Measurements from ENCODE around the gene OBSL1.

Gene OBSL1

DNA sequence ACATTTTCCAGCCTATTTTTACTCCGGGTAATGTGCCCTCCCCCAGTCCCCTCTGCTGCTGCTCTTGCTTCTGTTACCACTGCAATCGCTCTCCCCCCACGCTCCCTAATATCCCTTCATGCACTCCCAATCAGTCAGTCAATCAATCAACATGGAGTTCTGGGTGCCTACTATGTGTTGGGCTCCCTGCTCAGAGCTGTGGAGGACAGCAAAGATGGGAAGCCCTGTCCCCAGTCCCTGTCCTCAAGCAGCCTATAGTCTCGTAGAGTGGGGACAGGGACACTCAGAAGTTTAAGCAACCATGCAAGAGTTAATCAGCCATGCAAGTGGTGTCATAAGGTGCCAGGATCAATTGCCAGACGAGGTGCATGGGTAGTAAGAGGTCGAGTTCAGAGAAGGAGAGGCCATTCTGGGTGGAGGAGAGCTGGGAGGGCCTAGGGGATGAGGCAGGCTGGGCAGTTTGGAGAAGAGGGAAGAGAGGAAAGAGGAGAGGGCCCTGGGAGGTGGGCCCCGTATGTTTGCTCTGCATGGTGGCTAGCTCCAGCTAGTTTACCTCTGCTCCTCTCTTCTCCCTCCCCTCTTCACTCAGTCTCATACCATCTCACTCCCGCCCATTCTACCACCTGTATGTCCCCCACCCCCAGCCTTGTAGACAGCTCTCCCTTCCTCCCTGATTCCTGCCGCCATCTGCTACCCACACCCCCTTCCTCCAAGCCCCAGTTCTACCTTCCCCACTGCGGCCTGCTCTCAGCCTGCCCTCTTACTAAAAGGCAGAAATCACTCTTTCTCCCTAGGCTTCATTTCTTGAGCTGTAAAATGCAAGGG, 53.2 kb downstream of the OBSL1 start:
- no peak overlapping the region for H3K27ac ChIP-seq
- no peak for DNase-seq (ENCODE audit: low read depth, low spot score)

DNA sequence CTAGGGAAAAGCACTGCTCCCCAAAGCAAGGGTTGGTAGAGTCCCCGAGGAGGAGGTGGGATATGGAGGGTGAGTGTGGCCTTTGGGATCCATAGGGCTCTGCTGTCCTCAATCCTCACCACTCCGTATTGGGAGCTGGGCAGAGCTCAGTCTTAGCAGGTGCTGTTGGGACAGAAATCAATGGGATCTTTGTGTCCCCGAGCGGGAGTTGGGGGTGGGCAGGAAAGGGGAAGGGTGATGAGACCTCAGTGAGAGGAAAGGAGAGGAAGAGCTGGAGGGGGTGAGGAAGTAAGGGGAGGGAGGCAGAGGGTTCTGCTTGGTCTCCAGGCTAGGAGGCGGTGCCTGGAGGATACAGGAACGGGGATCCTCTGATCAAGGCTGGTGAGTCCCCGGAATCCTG, 54.5 kb downstream of the OBSL1 start:
- H3K27ac ChIP-seq = no peak overlapping the region
- no peak for DNase-seq (ENCODE audit: low read depth, low spot score)

DNA sequence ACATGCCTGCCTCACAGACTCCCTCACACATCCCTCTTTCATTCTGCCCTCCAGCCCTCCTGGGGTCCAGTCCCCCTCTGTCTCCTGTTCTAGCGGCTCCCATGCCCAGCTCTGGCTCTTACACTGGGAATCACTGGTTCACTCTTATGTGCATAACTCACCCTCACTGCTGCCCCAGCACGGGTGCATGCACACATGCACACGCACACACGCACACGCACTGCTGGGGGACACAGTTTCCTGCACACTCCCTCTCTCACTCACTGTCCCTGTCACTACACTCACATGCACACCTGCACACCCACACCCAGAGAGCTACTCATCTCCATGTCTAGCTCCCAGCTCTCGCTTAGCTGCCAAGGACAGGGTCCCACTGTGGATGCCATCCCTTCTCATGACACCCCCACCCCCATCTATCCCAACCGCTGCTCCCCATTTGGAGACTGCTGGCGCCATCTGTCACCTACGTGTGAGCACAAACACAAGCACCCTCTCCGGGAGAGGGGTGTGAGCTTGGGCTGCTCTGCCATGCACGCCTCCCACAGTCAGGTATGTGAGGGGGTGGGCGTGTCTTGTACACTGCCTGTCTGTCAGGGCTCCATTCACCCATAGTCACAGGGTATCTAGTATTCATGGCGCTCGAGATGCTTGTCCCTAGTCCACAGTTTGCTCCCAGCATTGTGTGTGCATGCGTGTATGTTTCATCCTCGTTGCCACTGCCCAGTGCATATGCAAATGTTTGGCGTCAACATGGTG, 55.3 kb downstream of the OBSL1 start:
- H3K27ac ChIP-seq = no peak overlapping the region
- DNase-seq (ENCODE audit: low read depth, low spot score) = no peak

DNA sequence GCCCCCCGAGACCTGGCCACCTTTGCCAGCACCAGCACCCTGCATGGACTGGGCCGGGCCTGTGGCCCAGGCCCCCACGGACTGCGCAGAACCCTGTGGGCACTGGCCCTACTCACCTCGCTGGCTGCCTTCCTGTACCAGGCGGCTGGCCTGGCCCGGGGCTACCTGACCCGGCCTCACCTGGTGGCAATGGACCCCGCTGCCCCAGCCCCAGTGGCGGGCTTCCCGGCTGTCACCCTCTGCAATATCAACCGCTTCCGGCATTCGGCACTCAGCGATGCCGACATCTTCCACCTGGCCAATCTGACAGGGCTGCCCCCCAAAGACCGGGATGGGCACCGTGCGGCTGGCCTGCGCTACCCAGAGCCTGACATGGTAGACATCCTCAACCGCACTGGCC, 56.5 kb downstream of the OBSL1 start:
- no peak for DNase-seq (ENCODE audit: low read depth, low spot score)
- H3K27ac ChIP-seq = no peak overlapping the region

DNA sequence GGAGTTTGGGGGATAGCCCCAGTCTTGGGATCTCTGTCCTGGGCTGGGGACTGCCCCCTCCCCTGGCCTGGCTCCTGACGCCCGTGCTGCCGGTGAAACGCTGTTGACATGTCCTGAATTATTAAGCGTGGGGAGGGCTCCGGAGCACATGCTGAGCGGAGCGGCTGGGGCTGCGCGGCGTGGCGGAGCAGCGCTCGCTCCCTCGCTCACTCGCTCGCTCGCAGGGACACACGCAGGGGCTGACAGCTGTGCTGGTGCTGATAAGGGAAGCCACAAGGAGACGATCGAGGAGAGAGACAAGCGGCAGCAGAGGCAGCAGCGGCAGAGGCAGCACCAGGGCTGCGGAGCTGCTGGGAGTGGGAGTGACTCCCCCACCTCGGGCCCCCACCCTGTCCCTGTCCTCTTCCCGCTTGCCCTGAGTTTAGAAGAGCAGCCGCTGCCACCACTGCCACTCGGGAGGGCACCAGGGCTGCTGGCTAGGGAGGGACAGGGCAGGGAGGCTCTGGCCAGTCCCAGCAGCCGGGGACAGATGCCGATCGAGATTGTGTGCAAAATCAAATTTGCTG, 57.1 kb downstream of the OBSL1 start, which contains the start of gene ASIC4:
Gene ASIC4, plus strand, starts transcription at position 287 of the 566 bp plus-strand sequence. Its CDS starts 243 bp downstream, at position 530.
- H3K27ac ChIP-seq = no peak within 1 kb of the TSS
- no peak for DNase-seq (ENCODE audit: low read depth, low spot score)

DNA sequence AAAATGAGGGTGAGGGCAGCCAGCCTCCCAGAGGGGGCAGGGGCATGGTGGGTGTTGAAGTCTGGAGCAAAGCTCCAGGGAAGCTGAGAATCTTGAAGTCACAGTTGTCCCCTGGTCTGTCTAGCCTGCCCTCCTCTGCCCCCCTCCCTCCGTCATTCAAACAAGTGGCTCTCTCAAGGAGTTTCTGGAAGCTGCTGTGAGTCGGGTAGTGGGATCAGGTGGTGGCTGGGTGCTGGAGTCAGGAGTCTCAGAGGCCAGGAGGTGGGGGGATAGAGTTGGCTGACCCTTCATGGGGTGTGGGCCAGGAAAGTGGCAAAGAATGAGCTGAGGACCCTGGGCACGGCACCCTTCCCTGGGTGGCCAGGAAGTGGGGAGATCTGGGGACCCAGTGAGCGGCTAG, 57.6 kb downstream of the OBSL1 start:
- no peak for DNase-seq (ENCODE audit: low read depth, low spot score)
- H3K27ac ChIP-seq = no peak overlapping the region

DNA sequence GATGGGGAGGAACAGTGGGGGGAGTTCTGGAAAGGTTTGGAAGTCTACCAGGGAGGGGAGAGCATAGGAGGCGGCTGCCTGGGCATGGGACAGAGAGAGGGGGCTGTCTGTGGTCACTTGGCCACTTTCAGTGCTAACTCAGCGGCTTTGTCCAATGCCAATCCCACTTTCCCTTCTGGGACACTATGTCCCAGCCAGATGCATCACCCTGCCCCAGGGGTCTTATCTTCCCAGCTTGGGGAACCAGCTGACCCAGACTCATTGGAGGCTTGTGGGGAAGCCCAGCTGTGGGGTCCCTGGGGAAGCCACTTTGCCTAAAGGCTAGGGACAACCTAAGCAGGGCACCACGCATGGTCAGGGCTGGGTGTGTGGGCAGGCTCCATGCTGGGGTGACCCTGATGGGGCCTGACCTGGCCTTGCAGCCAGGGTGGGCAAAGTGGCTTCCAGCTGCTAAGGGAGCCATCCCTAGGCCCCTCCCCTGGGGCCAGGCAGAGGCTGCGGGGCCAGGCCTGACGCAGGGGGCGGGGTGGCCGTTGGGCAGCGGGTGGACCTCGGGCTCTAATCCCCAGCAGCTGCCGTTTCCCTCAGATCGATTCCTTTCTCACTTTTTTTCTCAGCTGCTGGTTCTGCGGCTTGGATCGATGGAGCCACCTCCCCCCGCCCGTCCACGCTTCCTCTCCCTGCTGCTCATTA, 58.7 kb downstream of the OBSL1 start:
- DNase-seq (ENCODE audit: low read depth, low spot score) = no peak
- no peak overlapping the region for H3K27ac ChIP-seq

DNA sequence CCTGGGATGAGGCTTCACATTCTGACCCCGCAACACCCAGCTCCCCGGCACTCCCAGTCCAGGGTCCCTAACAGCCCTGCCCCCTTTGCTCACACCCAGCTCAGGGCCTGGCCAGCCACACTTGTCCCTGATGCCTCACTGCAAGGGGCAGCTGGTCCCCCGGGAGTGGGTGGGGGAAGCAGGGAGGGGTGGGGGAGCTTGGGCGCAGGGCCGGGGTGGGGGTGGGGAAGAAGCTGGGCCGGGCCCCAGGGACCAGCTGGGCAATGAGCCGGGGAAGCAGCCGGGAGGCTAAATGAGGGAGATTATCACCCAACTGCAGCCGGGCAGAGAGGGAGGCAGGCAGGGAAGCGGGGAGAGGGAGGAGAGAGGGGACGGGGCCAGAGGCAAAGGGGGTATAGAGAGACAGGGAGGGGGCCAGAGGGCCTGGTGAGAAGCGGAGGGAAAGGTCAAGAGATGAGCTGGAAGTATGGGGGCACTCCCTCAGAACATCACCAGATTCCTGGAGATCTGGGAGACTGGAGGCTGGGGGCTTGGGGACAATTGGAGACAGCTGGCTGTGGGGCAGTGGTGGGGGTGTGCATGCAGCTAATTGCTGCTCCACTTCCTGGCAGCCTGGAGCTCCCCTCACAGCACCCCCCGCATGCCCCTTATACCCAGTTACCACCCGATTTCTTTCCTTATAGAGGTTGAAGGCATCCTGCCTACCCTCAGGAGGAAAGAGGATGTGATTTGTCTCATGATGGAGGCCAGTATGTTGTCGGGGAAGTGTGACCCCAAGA, 59.6 kb downstream of the OBSL1 start:
- DNase-seq (ENCODE audit: low read depth, low spot score) = no peak
- H3K27ac ChIP-seq = no peak overlapping the region

DNA sequence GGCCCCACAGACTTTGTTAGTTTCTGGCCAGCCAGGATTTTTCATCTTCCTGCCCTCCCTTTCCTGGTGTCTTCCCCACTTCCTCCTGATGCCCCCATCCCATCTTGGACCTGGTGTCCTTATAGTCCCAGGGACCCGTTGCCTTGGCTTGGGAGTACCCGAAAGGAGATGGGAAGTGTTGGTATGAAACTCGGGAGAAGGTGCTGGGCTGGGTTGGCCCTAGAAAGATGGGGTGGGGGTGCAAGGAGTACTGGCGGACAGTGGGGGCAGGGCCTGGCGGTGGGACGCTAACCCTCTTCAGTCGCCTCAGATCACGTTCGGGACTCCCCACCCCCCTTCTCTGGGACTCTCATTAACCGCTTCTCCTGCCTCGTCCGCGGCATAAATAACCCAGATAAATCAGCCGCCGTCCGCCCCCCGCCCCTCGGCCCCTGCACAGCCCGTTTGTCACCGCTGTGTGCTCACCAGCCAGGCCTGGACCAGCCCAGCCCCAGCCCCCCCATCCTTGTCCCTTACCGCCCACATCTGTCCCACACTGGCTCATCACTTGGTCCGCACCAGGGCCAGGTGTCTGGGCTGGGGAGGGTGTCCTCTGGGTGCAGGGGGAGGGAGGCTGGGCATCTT, 60.7 kb downstream of the OBSL1 start:
- H3K27ac ChIP-seq = no peak overlapping the region
- no peak for DNase-seq (ENCODE audit: low read depth, low spot score)

DNA sequence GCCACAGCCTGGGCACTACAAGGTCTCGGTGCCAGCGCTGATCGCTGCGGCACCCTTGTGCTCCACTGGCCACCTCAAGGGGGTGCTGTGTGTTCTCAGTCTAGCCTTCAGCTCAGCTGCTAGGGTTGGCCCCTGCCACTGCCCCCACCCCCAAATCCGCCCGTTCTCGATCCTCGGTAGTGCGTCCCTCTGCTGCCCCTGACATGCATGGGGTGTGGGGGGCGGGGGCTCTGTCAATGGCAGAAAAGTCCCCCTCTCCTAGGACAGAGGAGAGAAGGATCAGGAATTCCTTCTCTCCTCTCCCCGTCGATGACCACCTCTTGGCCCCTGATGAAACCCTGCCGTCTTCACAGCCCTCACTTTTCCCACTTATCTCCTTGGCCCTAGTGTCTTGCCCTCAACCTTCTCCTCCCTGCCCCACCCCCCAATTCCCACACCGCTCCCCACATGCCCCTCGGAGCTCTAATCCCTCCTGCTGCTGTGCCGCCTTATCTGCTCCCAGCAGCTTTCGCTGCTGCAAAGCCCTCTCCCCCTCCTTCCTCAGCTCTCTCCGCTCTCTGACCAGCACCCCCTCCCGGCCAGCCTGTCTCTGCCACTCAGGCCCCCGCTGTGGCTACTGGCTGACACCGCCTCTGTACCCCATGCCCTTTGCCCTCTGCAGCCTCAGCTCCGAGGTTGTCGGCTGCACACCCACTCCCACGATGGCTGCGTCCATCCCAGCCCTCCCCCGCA, 61.4 kb downstream of the OBSL1 start:
- no peak for DNase-seq (ENCODE audit: low read depth, low spot score)
- H3K27ac ChIP-seq = no peak overlapping the region

DNA sequence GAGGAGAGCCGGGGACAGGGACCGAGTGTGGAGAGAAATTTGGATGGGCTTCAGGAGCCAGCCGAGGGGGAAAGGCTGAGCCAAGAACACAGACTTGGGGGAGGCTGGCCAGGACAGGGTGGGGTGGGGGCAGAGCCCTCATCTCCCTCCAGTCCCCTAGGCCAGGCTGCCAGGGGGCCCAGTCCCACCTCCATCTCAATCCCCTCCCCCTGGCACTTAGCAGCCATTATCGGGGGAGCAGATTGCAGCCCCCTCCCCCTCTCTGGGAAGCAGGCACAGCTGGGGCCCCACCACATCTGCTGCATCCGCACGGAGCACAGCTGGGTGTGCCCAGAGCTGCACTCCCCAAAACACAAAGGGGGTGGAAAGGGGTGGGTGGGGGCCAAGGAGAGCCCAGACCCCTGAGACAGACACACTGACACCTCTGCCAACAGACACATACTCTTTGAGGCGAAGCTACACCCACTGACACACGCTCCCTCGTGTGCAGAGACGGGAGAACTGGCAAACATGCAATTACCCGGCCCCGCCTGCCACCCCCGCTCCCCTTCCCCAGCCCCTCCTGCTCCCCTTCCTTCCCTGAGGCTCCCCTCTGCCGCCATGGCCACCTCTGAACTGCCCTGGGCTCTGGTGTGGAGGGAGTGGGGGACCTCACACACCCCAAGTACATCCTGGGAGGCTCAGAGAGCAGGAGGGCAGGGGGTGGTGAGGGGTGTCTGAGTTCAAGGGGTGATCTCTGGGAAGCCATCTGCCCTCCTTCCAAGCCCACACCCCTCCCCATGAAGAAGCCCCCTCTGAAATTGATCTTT, 62.2 kb downstream of the OBSL1 start:
- no peak overlapping the region for H3K27ac ChIP-seq

DNA sequence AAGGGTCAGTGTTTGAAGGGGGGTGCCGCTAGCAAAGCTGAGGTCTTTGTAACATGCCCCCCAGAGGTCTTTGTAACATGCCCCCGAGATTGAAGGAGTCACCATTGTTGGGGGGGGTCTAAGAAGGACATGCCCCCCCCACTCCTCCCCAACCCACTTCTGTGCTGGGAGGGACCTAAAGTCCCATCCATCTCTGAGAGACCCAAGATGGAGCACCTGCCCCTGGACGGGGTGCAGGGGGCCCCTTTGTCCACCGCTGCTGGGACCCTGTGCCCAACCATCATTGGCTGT, 63.0 kb downstream of the OBSL1 start:
- no peak overlapping the region for H3K27ac ChIP-seq
- no peak for DNase-seq (ENCODE audit: low read depth, low spot score)

More for the DNA sequence above, 62.2 kb downstream of the OBSL1 start:
- DNase-seq (ENCODE audit: low read depth, low spot score) = no peak

DNA sequence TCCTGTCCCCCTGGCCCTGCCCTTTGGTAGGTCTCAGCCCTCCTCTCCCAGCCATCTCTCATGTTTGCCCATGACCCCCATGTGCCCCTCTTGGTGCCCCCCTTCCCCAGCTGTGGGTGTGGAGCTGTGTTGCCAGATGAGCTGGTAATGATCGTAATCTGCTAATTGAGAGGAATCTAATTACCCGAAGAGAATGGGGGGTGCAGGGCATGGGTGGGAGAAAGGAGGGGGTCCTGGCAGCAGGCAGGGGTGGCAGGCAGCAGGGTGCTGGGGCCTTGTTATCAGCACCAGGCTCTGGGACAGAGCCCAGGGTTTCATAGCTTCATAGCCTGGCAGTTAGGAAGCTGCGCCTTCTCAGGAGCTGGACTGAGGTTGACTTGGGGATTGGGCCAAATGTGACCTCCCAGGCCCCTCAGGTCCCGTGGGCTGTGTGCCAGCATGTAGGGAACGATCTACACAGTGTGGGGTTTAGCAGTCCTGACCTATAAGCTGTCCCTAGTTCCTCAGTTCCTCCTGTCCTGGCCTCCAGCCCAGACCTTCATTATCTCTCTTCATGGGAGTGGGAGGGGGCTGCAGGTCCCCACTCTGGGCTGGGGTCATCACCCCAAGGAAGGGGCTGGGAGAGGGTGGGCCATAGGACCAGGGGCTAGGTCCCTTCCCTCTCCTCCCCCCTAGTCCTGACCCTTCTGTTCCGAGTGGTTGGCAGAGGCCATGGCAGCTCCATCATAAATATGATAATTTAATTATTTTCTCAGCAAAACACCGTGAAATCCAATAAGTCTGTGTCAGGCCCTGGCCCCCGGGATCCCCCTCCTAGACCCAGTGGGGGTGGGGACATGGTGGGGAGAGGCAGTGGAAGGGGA, 63.5 kb downstream of the OBSL1 start:
- DNase-seq (ENCODE audit: low read depth, low spot score) = no peak
- H3K27ac ChIP-seq = no peak overlapping the region

DNA sequence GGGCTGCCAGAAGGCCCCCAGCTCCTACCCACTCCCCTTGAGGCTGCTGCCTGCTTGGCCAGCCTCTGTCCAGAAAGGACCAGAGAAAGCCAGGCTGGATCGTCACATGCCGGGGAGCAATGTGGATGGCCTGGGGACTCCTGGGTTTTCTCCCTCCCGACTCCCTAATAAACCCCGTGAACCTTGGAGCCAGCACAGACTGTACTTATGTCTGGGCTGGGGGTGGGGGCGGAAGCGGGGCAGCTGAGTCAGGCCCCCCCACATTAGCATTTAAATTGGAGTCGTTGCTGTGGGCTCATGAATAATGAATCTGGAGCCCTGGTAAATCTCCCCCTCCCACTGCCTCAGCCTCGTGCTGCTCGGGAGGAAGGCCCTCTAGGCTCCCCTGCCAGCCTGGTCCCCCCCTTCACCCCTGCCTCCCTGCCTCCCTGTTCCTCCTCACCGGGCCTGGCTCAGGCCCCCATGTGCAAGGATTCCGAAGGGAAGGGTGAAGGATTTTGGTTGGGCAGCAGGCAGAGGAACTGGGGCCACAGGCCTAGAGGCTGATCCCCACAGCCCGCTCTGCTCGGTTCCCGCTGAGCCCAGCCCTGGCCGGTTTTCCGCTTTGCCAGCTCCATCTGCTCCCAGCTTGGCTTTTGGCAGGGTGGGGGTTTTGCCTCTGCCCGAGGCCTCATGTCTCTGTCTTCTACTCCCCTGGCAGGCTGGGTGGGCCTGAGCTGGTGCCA, 64.4 kb downstream of the OBSL1 start:
- H3K27ac ChIP-seq = no peak overlapping the region
- DNase-seq (ENCODE audit: low read depth, low spot score) = no peak

DNA sequence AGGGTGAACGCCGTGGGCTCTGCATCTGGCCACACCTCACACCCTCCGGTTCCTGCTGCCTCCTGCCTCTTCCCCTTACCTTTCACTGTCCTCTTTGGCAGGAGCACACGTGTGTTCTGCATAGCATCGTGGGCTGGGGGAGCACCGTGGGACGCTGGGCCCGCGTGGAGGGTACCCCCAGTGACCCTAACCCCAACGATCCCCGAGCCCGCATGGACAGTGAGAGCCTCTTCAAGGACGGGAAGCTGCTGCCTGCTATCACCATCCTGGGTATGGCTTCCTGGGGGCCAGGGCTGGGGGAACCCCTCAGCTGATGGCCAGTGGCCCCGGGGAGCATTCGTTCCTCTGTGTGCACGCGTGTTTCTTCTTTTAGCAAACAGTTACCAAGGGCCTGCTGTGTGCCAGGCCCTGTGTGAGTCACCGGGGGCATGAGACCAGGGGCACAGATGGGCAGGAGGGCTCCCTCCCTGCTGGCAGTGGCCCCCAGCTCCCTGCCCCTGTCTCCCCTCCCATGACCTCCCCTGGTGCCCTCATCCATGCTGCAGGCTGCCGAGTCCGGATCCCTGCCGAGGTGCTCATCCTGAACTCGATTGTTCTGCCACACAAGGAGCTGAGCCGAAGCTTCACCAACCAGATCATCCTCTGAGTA, 65.1 kb downstream of the OBSL1 start:
- no peak overlapping the region for H3K27ac ChIP-seq

DNA sequence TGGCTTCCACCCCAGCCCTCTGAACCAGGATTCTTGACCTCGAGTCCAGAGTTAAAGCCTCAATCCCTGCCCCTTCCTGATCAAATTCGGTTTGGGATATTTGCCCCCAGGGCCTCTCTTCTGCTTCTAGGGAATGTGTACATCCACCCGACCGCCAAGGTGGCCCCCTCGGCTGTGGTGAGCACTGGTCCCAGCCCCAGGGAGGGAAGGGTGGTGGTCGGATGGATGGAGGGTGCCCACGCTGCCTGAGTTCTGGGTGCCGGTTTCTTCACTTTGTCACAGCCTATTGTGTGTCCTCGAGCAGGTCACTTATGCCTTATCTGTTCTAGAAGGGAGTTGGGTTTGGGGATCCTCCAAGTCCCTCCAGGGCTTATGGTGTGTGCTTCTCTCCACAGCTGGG, 65.8 kb downstream of the OBSL1 start:
- H3K27ac ChIP-seq = no peak overlapping the region
- no peak for DNase-seq (ENCODE audit: low read depth, low spot score)

More for the DNA sequence above, 65.1 kb downstream of the OBSL1 start:
- no peak for DNase-seq (ENCODE audit: low read depth, low spot score)

All from epithelial cell of prostate (primary cell).